ENCODE measurements around the gene CBL.
"Not testable (repeated sequence)": the region's sequence is repeated elsewhere in the genome, so short reads cannot be mapped to it uniquely, and the experiment has no call there.

The CBL gene

DNA sequence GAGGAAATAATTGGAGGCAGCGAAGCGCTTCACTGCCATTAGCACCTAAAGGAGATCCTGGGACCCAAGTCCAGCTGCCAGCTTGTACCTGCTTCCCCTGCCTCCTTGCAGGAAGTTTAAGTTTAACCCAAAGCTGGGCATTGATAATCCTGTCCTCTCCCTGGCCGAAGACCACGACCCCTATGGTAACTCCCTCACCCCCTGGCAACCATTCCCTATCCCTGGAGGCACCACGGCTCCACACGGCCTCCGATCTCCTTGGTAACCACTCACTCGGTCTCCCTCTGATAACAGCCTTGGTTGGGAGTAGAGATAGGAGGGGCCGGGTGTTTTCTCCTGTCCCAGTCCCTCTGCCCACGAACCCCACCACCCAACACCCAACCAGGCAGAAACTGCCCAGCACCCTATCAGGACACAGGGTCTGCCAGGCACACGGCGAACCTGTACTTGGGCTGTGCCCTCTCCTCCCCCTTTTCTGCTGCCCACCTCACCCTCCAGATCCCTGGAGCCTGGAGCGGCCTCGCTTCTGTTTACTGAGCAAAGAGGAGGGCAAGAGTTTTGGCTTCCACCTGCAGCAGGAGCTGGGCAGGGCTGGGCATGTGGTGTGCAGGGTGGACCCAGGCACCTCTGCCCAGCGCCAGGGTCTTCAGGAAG, 20.0 kb upstream of the CBL start:
- DNase-seq, result no peak

- DNase-seq, result no peak
These were observed 18.8 kb upstream of the CBL start for GRCh38 chr11:119187123-119187892.

DNA sequence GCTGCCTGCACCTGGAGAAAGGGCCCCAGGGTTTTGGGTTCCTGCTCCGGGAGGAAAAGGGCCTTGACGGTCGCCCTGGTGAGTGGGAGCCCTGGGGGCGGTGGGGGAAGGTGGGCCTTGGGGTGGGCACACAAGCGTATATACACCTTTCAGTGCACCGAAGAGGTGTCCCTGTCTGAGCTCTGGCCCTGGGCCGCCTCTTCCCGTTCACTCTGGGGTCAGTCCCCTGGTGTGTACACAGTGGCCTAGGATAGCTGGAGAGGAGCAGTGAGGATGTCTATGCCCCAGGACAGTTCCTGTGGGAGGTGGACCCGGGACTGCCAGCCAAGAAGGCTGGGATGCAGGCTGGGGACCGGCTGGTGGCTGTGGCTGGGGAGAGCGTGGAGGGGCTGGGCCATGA, 18.1 kb upstream of the CBL start:
- DNase-seq, result no peak

DNA sequence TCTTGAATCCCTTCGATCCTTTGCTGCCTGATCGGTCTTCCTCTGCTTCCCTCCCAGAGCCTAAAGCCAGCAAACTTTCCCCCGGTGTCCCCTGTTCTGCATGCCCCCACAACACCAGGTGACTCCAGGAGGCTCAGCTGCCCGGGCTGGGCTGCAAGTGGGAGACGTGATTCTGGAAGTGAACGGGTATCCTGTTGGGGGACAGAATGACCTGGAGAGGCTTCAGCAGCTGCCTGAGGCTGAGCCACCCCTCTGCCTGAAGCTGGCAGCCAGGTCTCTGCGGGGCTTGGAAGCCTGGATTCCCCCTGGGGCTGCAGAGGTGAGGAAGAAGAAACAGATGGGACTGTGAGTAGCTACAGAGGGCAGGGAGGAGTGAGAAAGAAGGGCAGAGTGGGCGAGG, 17.3 kb upstream of the CBL start:
- no peak for DNase-seq

DNA sequence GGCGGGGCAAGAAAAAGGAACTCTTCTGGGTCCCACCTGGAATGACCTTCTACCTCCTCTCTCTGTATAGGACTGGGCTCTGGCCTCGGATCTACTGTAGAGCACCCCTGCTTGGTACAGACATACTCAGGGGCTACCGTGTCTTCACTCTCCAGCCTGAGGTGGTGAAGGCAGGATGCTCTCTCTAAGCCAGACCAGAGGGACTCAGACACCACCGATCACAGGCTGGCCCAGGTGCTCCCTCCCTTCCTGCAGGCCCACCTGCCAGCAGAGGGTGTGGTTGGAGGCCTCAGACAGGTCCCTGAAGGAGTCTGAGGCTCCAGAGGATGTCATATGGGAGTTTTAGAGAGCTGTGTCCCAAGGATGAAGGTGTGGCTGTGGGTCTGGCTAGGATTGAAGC, 16.7 kb upstream of the CBL start:
- no peak for DNase-seq

GRCh38 chr11:119190531-119190930, 15.6 kb upstream of the CBL start:
- DNase-seq, result no peak

- DNase-seq, result not testable (repeated sequence)
These were observed 14.9 kb upstream of the CBL start for GRCh38 chr11:119191265-119191664.

DNA sequence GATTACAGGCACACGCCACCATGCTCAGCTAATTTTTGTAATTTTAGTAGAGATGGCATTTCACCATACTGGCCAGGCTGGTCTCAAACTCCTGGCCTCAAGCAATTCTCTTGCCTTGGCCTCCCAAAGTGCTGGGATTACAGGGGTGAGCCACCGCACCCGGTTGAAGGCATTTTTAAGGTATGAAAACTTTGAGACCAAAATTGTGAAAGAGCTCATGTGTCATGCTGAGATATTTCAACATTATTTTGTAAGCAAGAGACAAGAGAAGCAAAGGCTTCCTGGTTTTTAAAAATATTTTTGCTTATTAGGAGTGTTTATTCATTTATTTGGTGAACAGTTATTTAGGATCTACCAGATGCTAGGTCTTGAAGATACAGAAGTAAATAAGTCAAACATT, 14.0 kb upstream of the CBL start:
- no peak for DNase-seq

DNA sequence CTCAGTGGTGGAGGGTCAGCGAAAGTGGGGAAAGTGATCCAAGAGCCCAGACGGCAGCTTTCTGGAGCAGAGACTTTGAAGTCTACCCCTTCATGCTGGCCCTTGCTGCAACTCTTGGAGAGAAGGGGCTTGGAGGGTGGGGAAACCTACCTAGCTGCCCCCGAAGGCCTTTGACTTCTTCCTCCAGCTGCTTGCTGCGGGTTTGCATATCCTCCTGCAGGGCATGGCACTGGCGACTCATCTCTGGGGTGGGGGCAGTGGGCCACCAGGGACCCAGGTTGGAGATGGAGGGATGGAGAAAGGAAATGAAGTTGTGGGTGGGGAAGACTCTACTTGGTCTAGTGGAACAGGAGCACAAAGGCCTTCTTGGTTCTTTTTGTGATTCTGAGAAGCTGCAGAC, 13.1 kb upstream of the CBL start:
- no peak for DNase-seq

DNA sequence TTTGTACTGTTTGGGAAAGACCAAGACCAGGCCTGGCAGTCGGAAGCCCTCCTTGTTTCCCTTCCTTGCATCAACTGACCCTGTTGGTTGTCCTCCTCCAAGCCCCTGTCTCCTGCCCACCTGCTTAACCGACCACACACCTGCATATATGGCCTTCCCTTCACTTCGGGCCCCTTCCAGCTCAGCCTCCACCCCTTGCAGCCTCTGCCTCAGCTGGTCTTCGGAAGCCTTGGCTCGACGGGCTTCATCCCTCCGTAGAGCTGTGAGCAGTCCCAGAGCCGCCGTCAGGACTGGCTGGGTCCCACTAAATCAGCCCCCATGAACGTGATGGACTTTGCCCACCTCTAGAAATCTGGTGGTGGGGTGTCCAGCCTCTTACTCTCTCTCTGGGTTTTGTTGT, 12.5 kb upstream of the CBL start:
- no peak for DNase-seq

DNA sequence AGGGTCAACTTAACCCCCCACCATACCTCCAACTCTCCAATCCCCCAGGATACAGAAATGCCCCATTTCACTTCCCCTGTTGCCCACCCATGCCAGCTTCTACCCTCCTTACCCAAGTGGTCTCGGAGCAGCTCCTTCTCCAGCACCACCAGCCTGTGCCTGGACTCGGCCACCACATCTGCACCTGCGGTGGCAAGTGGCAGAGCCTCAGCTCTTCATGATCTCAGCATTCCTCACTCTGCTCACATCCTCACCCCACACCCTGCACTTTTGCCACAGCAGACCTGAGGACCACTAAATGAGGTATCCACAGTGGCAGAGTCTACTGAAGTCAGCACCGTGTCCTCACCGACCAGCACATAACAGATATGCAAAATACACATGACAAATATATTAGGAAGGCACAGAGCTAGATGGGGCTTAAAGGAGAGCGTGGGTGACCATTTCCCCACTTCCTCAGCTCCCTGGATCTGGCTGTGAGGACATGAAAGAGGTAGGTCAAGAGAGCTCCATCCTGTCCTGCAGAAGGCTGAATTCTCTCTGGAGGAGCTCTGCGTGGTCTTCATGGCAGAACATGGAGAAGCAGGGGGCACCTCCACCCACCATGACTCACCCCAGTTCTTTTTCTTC, 11.2 kb upstream of the CBL start:
- DNase-seq, result no peak

DNA sequence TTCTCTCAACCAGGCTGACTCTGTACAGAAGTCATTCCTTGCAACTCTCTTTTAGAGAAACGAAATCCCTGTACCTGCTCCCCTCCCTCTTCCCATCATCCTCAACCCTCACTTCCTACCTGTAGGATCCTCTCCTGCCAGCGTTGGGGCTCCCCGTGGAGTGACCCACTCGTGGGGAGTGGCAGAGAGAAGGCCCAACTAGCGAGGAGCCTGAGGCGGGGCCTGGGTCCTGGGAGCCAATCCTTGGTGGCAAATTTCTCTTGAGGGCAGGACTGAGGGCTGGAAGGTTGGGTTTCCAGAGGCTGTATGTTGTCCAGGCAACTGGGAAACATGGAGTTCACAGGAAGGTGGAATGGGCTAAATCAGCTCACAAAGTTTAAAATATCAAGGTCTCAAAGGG, 10.5 kb upstream of the CBL start:
- no peak for DNase-seq

DNA sequence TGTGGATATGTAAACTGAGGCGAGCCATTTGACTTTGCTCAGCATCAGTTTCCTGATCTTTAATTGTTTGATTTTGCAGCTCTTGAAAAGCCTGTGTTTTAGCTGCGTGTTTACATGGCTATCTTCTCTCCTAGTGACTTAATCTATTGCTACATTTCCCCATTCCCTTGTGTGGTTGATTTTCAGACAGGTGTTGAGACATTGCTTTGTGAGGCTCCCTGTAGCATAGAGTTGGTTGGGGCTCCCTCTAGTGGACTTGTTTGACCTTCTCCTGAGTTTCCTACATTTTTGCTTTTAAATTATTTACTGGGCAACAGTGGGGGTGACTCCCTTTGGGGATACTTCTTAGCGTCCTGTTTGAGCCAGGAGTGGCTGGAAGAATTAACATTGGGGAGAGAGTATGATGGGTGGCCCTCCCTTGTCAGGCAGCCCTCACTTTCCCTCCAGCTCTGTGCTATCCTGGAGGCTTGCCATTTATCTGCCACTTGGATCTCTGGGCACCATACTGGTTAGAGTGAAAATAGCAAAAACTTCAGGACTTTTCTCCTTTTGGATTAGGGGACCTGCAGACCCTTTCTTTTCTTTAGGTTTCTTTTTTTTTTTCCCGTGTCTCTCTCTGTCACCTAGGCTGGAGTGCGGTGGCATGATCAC, 9.2 kb upstream of the CBL start:
- peak; percentile 80 for DNase-seq

DNA sequence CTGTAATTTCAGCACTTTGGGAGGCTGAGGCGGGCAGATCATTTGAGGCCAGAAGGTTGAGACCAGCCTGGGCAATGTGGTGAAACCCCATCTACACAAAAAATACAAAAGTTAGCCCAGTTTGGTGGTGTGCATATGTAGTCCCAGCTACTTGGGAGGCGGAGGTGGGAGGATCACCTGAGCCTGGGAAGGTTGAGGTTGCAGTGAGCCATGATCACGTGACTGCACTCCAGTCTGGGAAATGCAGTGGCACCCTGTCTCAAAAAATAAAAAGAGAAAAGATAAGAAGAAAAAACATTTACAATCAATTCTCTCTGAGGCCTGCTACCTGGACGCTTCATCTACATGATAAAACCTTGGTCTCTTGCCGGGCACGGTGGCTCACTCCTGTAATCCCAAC, 7.2 kb upstream of the CBL start:
- no peak for DNase-seq

DNA sequence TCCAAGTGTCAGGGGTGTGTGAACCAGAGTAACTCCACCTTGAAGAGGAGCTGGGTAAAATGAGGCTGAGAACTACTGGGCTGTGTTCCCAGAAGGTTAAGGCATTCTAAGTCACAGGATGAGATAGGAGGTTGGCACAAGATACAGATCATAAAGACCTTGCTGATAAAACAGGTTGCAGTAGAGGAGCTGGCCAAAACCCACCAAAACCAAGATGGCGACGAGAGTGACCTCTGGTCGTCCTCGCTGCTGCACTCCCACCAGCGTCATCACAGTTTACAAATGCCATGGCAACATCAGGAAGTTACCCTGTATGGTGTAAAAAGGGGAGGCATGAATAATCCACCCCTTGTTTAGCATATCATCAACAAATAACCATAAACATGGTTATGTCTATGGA, 4.9 kb upstream of the CBL start:
- DNase-seq, result not testable (repeated sequence)

DNA sequence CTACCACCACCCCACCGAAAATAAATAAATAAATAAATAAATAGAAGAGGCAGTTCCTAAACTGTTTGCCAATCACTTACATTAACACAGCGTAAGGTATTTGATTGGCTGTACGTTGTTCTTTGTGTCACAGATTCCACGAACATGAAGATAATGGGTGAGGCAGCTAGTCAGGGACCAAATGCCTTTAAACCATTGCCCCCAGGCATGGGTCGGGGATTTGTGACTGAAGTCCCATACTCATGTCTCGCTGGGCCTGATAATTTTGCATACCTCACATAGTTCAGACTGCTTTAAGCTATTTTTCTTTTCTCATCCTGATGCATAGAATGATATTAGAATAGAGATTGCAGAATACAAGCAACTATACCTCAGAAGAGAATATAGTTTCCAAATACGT, 3.6 kb upstream of the CBL start:
- DNase-seq, result no peak

DNA sequence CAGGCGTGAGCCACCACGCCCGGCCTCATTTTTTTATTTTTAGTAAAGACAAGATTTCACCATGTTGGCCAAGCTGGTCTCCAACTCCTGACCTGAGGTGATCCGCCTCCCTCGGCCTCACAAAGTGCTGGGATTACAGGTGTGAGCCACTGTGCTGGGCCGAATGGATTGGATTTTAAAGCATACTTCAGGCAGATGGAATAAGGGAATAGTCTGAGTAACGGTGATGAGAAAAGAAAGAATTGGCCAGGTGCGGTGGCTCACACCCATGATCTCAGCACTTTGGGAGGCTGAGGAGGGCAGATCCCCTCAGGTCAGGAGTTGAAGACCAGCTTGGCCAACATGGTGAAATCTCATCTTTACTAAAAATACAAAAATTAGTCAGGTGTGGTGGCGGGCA, 2.1 kb upstream of the CBL start:
- DNase-seq, result no peak

GRCh38 chr11:119205080-119205479, 1.1 kb upstream of the CBL start:
- no peak for DNase-seq

DNA sequence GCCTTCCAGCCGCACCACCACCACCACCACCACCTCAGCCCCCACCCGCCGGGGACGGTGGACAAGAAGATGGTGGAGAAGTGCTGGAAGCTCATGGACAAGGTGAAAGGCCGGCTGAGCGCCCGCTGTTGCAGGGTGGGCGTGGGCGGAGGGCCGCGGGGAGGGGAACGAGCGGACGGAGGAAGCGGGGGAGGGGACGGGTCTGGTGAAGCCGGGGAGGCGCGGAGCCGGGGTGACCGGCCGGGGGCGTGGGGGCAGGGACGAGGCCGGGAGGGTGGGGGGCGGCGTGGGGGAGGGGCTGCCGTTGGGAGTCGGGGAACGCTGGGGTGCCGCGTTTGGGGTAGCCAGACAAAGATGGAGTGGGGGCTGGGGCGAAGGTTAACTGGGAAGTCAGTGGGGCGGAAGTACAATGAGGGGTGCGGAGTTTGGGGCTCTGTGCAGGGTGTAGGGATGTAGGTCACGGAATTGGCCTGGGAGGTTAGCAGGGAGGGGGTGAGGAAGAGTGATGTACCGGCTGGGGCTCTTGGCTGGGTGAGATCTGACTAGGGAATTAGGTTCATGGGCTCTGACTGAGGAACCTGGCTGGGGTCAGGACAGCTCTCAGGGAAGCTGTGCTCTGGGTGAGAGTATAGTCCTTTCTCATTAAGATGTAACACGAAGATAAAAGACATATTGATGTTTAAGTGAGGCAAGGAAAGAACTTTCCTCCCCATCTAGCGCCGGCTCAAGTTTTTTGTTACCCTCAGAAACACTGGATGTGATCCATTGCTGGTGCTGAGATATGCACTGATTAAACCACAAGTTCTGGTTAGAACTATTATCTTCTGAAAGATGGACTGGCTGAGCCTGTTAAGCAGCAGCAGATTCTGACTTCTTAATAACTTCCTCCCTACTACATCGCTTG, 624 bp downstream of the CBL start:
- peak; percentile 57 for DNase-seq

DNA sequence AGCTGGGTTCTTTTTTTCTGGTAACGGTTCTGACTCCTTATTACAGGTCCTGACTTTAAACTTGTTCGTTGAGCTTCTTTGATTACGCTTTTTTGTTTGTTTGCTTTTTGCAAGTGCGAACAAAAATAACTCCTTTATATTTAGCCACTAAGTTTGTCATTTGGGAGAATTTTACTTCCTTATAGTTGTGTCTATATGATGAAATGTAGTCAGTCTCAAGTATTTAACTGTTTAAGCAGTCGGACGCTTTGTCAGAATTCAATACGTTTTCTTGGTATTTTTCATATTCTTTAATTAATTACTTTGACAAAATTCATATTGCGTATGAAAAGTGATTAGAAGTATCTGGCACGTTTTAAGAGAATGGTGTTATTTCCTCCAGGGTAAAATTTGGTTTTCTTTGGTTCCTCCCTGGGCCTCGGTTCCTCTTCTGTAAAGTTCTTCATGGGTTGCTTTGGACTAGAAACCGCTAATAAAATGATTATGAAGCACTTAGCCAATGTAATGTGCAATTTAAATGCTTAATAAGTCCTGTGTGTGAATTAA, 1.3 kb downstream of the CBL start:
- no peak for DNase-seq

- no peak for DNase-seq
These were observed 3.0 kb downstream of the CBL start for GRCh38 chr11:119209186-119209585.

- no peak for DNase-seq
These were observed 3.9 kb downstream of the CBL start for GRCh38 chr11:119210050-119210449.
